Loucy (cell line): ENCODE results near the gene TSPAN9.

Experiments used
- EZH2phosphoT487 ChIP-seq: fragments of 200-600 bp; IDR thresholded peaks from 2 replicates; pipeline ENCODE4 v1.6.1; 2018; ENCODE audit warnings: antibody characterized with exemption, mild to moderate bottlenecking, moderate library complexity, borderline replicate concordance
- TF ChIP-seq, protein P1 (sequence below): fragments of 200-600 bp; sonication (generic); conservative IDR thresholded peaks from 2 replicates; pipeline ENCODE4 v1.5.1; 2014; ENCODE audit warnings: mild to moderate bottlenecking, antibody characterized with exemption, low read length

DNA sequence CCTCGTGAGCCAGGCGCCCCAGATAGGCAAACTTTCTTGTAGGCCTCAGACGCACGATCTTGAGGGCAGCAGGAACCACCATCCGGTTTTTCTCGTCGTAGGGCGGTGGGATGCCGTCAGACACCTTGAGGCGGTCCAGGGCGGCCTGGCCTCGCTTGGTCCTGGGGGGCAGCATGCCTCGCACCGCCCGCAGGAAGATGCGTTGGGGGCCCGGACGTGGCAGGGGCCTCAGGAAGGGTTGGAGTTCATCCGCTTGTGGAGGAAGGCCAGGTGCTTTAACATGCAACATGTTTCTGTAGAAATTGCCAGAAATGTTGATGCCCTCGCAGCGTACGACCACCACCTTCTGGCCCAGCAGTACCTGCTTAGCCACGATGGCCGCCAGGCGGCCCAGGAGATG lies 5.5 kb upstream of the TSPAN9 start:
- TF ChIP-seq, protein P1, sequence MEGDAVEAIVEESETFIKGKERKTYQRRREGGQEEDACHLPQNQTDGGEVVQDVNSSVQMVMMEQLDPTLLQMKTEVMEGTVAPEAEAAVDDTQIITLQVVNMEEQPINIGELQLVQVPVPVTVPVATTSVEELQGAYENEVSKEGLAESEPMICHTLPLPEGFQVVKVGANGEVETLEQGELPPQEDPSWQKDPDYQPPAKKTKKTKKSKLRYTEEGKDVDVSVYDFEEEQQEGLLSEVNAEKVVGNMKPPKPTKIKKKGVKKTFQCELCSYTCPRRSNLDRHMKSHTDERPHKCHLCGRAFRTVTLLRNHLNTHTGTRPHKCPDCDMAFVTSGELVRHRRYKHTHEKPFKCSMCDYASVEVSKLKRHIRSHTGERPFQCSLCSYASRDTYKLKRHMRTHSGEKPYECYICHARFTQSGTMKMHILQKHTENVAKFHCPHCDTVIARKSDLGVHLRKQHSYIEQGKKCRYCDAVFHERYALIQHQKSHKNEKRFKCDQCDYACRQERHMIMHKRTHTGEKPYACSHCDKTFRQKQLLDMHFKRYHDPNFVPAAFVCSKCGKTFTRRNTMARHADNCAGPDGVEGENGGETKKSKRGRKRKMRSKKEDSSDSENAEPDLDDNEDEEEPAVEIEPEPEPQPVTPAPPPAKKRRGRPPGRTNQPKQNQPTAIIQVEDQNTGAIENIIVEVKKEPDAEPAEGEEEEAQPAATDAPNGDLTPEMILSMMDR: no peak
- TF ChIP-seq EZH2phosphoT487: no peak
